ENCODE data around the gene PALD1.

The PALD1 gene

GRCh38 chr10:70551971-70552422 is 73.4 kb downstream of the PALD1 start:
- POLR2A ChIA-PET = no interaction called here
- CTCF ChIA-PET = interaction anchor here (1.2 to 7.2 kb wide), 6 partner anchors 8 to 328 kb away, joined by 6 to 93 read pairs (median 30); no protein-coding TSS in a partner anchor
- no peak for DNase-seq (ENCODE audit: extremely low spot score)

GRCh38 chr10:70552586-70552985 is 74.0 kb downstream of the PALD1 start:
- ChIA-PET CTCF (interaction anchor here (3.5 to 7.2 kb wide), 4 partner anchors 92 to 327 kb away, joined by 12 to 93 read pairs (median 32); no protein-coding TSS in a partner anchor), POLR2A (no interaction called here)
- no peak for TF ChIP-seq CTCF (IDR thresholded peaks at IDR 0.05; ENCODE audit: control extremely low read depth, extremely low read depth, low read depth, missing control alignments)
- DNase-seq (ENCODE audit: extremely low spot score) = no peak

More at GRCh38 chr10:70551971-70552422, 73.4 kb downstream of the PALD1 start:
- TF ChIP-seq CTCF (IDR thresholded peaks at IDR 0.05; ENCODE audit: control extremely low read depth, extremely low read depth, low read depth, missing control alignments) = no peak

GRCh38 chr10:70555371-70555770 is 76.8 kb downstream of the PALD1 start:
- ChIA-PET POLR2A (no interaction called here), CTCF (interaction anchor here (0.9 to 1.1 kb wide), 2 partner anchors 11 to 203 kb away, joined by 3 read pairs; no protein-coding TSS in a partner anchor)
- TF ChIP-seq CTCF (IDR thresholded peaks at IDR 0.05; ENCODE audit: control extremely low read depth, extremely low read depth, low read depth, missing control alignments) = no peak
- DNase-seq (ENCODE audit: extremely low spot score) = no peak

GRCh38 chr10:70557086-70557845 is 78.7 kb downstream of the PALD1 start:
- CTCF ChIA-PET = interaction anchor here (1.8 kb wide), 1 partner anchor 27 kb away, joined by 5 read pairs; no protein-coding TSS in a partner anchor

GRCh38 chr10:70557876-70558275 is 79.3 kb downstream of the PALD1 start:
- TF ChIP-seq CTCF (IDR thresholded peaks at IDR 0.05; ENCODE audit: control extremely low read depth, extremely low read depth, low read depth, missing control alignments) = no peak
- DNase-seq (ENCODE audit: extremely low spot score) = no peak
- POLR2A ChIA-PET = no interaction called here
- CTCF ChIA-PET = interaction anchor here (1.6 to 4.8 kb wide), 3 partner anchors 8 to 201 kb away, joined by 5 to 32 read pairs (median 9); no protein-coding TSS in a partner anchor

More at GRCh38 chr10:70557086-70557845, 78.7 kb downstream of the PALD1 start:
- DNase-seq (ENCODE audit: extremely low spot score) = no peak
- no peak for TF ChIP-seq CTCF (IDR thresholded peaks at IDR 0.05; ENCODE audit: control extremely low read depth, extremely low read depth, low read depth, missing control alignments)
- POLR2A ChIA-PET = no interaction called here

GRCh38 chr10:70558295-70558694 is 79.7 kb downstream of the PALD1 start:
- DNase-seq (ENCODE audit: extremely low spot score) = no peak
- ChIA-PET CTCF (interaction anchor here (0.8 to 4.8 kb wide), 11 partner anchors 8 to 325 kb away, joined by 3 to 32 read pairs (median 4); no protein-coding TSS in a partner anchor), POLR2A (no interaction called here)
- TF ChIP-seq CTCF (IDR thresholded peaks at IDR 0.05; ENCODE audit: control extremely low read depth, extremely low read depth, low read depth, missing control alignments) = no peak

Measured in GM10248 (cell line).